IPS-NIHi7 (cell line): ENCODE data around the gene TCF3.
A peak's percentile ranks its signal among the peaks of the same experiment; 100 is the strongest.
"Not testable (repeated sequence)": the region's sequence is repeated elsewhere in the genome, so short reads cannot be mapped to it uniquely, and the experiment has no call there.

ENCODE experiments used
- DNase-seq: peaks from one replicate; pipeline ENCODE4 v3.0.0; 2012; ENCODE audit warnings: mixed read lengths; ENCODE audit errors: extremely low spot score

Gene TCF3

DNA sequence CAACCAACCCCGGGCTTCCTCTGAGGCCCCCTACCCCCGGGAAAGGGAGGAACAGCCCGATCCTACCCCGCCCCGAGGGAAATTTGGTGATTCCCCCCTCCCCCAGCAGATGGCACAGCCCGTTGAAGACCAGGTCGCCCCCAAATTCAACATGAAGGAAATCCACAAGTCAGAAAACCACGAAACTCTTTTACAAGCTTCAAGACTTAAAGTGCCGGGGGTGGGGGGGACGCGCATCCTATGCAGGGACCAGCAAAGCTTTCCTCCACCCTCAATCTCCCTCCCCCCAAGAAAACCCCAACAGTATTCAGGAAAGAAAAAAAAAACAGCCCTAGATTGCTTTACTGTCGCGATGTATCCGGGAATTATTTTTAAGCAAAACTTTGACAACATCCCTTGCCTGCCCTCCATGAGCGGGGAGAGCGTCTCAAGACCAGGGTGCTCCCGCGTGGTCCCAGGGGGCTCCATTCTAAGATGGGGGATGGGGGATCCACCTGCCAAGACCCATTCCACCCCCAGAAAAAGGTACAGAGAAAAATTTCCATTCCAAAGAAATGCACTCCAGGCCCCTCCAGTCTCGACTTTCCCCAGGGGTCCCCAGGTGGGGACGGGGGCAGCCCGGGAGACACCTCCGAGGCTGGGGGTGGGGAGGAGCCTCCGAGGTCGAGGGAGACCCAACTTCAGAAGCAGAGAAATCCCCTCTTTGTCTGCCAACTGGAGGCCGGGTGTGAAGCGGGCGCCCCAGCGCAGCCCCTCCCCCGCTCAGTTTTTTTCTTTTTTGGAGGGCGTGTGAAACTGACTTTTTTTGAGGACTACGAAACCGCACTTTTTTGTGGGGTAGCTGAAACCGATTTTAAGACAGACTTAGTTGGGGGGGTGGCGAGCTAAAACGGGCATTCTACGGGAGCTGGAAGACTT is 1.5 kb downstream of the TCF3 start:
- peak; percentile 75 for DNase-seq

DNA sequence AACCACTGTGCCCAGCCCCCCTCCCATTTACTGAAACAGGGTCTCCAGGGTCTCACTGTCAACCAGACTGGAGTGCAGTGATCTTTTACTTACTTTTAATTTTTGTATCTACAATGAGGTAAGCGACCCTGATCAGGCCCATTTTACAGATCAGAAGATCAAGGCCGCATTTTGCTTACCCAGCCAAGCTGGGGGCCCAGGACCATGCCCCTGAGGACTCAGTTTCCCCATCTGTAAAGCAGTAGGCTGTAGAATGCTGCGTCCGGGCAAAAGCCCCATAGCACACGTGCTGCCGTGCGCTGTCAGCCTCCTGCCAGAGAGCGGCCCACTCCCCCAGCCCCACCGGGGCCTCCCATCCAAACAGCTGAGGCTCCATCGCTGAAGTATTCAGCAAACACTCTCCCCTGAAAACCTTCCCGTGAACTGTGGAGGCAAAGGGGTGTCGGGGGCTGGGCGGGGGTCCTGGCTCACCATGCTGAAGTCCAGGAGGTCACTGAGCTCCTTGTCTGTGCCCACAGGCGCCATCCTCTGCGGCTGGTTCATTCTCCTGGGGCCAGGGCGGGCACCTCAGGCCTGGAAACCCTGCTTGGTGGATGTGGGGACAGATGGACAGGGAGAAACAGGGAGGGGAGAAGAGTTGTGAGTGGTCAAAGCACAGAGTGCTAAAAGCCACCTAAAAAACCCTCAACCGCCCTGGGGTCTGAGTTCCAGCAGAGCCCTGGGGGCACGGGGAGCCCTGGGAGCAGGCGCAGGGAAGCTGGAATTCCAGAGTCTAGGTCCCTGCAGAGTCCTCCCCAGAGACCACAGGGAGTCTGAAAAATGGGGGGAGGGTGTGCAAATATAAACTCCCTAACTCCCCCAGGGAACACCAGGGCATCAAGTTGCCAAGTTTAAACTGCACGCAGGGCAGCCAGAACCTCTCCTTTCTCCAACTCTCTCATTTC is 2.4 kb downstream of the TCF3 start:
- no peak for DNase-seq

- DNase-seq = no peak
Observed at GRCh38 chr19:1648920-1649541, 3.4 kb downstream of the TCF3 start.

- DNase-seq = no peak
Observed at GRCh38 chr19:1648459-1648849, 4.0 kb downstream of the TCF3 start.

DNA sequence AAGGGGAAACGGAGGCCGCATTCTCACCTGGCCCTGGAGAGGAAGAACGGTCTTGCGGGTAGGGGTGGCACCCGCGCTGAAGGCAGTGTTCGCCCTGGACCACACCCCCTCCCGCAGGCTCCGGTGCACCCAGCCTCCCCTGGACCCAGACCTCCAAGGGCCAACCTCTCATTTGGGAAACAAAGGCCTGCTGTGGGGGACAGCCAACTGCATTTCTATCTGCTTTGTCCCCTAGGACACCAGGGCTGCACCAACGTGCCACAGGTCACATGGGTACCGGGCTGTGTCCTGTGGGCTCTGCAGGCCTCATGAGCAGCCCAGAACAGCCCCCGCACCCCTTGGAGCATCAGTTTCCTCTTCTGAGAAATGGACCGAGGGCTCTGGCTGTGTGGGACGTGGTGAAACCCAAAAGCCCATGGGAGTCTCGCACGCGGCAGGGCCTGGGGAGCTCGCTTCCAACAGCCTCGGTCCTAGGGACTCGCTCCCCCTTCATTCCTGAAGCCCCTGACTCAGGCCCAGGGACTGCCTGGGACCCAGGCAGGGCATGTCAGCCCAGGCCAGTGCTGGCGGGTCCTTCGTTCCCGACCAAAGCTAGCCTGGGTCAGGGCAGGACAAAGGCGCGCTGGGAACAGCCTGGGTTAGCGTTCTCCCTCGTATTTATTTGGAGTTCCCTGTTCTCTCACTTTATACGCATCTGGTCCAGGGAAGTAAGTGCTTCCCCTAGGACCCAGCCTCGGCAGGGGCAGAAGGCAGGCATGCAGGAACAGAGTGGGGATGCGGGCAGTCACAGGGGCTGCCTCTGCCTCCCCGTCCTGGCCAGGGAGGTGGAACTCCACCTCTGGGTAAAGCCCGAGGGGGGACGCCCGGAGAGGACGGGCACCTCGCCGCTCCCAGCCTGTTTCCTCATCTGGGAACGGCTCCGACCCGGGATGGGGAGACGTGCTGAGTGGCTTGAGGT is 4.6 kb downstream of the TCF3 start:
- no peak for DNase-seq

- DNase-seq = no peak
Observed at GRCh38 chr19:1646659-1647453, 5.6 kb downstream of the TCF3 start.

DNA sequence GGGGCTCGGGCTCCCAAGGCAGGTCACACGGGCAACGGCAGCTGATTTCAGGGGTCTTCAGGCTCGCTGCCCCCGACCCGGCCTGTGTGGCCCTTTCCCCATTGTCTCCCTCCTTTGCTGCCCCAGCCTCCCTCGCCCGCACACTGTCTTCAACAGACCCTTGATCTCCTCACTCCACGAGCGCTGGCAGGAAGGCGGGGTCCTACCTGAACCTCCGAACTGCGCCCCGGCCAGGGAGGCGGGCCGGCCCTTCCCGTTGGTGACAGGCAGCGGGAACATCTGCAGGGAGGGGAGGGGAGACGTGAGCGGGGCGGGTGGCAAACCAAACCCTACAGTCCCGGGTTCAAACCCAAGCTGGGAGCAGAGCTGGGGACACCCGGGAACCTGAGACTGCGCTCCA is 6.3 kb downstream of the TCF3 start:
- DNase-seq = no peak

DNA sequence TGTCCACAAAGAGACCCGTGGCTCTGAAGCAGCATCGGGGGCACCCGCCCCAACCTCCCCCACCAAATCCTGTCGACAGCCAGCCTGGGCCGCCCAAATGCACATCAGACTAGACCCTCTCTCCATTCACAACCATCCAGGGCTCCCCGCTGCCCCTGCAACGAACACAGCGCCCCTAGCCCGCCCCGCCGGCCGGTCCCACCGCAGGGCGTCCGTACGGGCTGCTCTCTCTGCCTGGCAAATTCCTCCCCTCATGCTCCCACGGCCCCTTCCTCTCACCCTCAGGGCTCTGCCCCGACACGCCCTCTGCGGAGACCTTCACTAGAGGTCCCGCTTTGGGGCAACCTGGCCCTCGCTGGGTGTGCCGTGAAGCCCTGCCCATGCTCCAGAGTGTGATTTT is 7.1 kb downstream of the TCF3 start:
- no peak for DNase-seq

GRCh38 chr19:1644070-1644469 is 8.3 kb downstream of the TCF3 start:
- no peak for DNase-seq

DNA sequence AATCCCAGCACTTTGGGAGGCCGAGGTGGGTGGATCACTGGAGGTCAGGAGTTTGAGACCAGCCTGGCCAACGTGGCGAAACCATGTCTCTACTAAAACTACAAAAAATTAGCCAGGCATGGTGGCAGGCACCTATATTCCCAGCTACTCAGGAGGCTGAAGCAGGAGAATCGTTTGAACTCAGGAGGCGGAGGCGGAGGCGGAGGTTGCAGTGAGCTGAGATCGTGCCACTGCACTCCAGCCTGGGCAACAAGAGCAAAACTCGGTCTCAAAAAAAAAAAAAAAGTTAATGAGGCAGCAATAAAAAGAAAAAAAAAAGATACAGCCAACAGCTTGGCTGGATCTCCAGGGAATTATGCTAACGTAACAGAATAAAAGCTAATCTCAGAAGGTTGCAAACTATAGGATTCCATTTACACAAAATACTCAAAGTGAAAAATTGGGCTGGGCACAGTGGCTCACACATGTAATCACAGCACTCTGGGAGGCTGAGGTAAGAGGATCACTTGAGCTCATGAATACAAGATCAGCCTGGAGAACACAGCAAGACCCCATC is 11.4 kb downstream of the TCF3 start:
- not testable (repeated sequence) for DNase-seq

DNA sequence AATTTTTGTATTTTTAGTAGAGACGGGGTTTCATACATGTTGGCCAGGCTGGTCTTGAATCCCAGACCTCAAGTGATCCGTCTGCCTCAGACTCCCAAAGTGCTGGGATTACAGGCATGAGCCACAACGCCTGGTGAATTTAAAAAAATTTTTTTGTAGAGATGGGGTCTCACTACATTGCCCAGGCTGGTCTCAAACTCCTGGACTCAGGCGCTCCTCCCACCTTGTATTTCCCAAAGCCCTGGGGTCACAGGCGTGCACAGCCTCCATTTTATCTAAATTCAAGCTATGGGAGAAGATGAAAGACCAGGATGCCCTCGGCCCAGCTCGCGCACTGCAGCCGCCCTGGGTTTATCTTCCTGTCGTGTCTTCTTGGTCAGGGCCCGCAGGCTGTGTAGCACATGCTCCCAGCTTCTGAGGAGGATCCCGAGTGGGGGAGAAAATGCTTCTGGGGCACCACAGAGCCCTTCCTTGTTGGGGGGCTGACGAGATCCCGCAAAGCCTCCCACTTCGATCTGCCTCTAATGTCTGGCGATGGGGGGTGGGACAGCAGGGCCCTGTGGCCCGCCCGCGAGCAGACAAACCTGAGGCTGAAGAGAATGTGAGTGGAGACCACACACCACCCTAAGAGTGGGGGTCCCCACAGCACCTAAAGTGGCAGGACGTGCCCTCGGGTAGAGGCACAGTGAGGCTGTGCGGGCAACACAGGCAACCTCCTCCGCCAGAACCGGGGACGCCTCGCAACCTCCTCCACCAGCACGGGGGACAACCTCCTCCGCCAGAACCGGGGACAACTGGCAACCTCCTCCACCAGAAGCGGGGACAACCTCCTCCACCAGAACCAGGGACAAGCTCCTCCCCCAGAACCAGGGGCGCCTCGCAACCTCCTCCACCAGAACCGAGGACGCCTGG is 15.8 kb downstream of the TCF3 start:
- DNase-seq = no peak

DNA sequence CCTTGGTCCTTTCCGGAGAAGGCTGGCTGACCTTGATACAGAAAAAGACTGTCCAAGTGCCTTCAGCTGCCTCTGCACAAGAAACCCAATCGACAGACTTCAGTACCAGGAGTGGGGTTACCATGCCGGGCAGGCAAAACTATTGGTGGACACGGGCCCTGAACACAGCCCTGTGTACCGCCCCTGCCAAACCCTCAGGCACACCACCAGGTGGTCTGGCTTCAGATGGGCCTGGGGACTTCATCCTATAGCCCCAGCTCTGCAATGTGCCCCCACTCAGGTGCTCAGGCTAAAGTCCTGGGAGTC is 17.5 kb downstream of the TCF3 start:
- no peak for DNase-seq

GRCh38 chr19:1634242-1634937 is 18.0 kb downstream of the TCF3 start:
- DNase-seq = no peak

DNA sequence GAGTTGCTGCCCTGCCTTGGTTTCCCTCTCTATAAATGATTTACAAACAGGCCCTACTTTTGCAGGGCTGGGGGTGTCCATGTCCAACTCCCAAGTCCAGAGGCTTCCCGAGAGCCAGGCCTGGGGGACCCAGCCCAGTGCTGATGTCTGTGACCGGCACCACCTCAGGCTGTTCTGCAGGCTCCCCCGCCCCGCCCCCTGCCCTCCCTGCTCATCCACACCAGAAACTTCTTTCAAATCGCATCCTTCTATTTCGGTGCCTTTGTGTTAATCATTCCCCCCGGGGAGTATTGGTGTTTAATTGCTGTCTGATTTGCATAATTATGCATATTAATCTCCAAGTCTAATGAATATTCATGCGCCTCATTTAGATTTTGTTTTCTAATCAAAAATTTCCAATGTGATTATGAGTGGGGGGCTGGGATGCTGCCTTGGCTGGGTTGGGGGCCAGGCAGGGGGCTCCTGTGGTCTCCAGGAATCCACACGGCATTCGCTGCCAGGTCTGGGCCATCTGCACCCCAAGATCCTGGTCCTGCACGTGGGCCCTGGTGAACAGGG is 19.1 kb downstream of the TCF3 start:
- no peak for DNase-seq

GRCh38 chr19:1632462-1633268 is 19.8 kb downstream of the TCF3 start:
- DNase-seq = no peak

- no peak for DNase-seq
Observed at GRCh38 chr19:1631557-1632100, 20.8 kb downstream of the TCF3 start.

DNA sequence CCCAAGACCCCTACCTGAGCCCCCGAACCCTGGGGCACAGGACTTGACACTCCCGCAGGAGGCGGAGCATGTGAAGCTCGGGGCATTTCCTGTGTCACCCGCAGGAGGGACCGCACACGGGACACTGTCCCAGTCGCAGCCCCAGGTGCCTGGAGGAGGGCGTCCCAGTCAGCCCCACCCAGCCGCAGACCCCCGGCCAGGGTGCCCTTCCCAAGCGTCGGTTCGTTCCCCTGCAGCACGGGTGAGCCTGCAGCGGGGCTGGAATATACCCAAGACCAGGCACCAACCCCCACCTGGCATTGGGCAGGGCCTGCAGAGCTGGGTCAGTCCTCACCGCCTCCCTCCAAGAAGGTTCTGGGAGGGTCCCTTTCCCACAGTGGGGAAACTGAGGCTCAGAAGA is 21.6 kb downstream of the TCF3 start:
- no peak for DNase-seq
